Neural cell (in vitro differentiated cells): ENCODE results near the gene PRIMPOL. TPM values are rescaled to one million over a fixed set of nuclear protein-coding genes. Genes with fewer than 3 reads are reported as not detected.

Experiments
- H2AFZ ChIP-seq: fragments of 200-600, 300-800 bp; sonication (generic), shearing (Covaris generic); 2 replicates; pipeline ENCODE4 v1.6.0; 2014; ENCODE audit warnings: low read depth, mild to moderate bottlenecking, antibody characterized with exemption, low read length, moderate library complexity
- H3F3A ChIP-seq: fragments of 200-600 bp; shearing (Covaris generic); 2 replicates; pipeline ENCODE4 v1.6.1; 2016; ENCODE audit warnings: mild to moderate bottlenecking, moderate library complexity, mixed read lengths, antibody characterized with exemption, low read length; ENCODE audit not compliant: insufficient read depth, poor library complexity, severe bottlenecking
- H3K27ac ChIP-seq: fragments of 200-600, 300-800 bp; sonication (generic), shearing (Covaris generic); 2 replicates; pipeline ENCODE4 v1.5.1; 2014; ENCODE audit warnings: mild to moderate bottlenecking, low read length, moderate library complexity
- H3K27me3 ChIP-seq: fragments of 300-800, 200-600 bp; sonication (generic), shearing (Covaris generic); 2 replicates; pipeline ENCODE4 v1.6.0; 2014; ENCODE audit warnings: mild to moderate bottlenecking, low read depth, low read length, moderate library complexity; ENCODE audit not compliant: insufficient read depth
- H3K36me3 ChIP-seq: fragments of 300-800, 200-600 bp; sonication (generic), shearing (Covaris generic); 2 replicates; pipeline ENCODE4 v1.5.1; 2014; ENCODE audit warnings: mild to moderate bottlenecking, antibody characterized with exemption, low read length, moderate library complexity; ENCODE audit not compliant: insufficient read depth
- H3K4me2 ChIP-seq: fragments of 300-800, 200-600 bp; sonication (generic), shearing (Covaris generic); 2 replicates; pipeline ENCODE4 v1.6.0; 2014; ENCODE audit warnings: mild to moderate bottlenecking, low read length
- H3K4me3 ChIP-seq: fragments of 300-800, 200-600 bp; sonication (generic), shearing (Covaris generic); 2 replicates; pipeline ENCODE4 v1.5.1; 2014; ENCODE audit warnings: mild to moderate bottlenecking, low read length, moderate library complexity
- H3K79me2 ChIP-seq: fragments of 200-600 bp; shearing (Covaris generic); replicated peaks from 2 replicates; pipeline ENCODE4 v1.6.0; 2014; ENCODE audit warnings: mild to moderate bottlenecking, low read length, moderate library complexity; ENCODE audit not compliant: insufficient read depth
- H3K9ac ChIP-seq: fragments of 300-800, 200-600 bp; sonication (generic), shearing (Covaris generic); 2 replicates; pipeline ENCODE4 v1.6.1; 2016; ENCODE audit warnings: mild to moderate bottlenecking, low read length, mixed read lengths
- H3K9me2 ChIP-seq: fragments of 200-600 bp; shearing (Covaris generic); 2 replicates; pipeline ENCODE4 v1.6.1; 2016; ENCODE audit warnings: mild to moderate bottlenecking, low read length, mixed read lengths; ENCODE audit not compliant: insufficient read depth
- H3K9me3 ChIP-seq: fragments of 200-600, 300-800 bp; sonication (generic), shearing (Covaris generic); 2 replicates; pipeline ENCODE4 v1.6.1; 2016; ENCODE audit warnings: mild to moderate bottlenecking, mixed run types, low read length, moderate library complexity, mixed read lengths
- H4K20me1 ChIP-seq: fragments of 200-600 bp; shearing (Covaris generic); 2 replicates; pipeline ENCODE4 v1.6.1; 2016; ENCODE audit warnings: mild to moderate bottlenecking, mixed run types; ENCODE audit not compliant: insufficient read depth
- CTCF ChIP-seq: fragments of 450-650 bp; IDR thresholded peaks from 2 replicates; pipeline ENCODE4 v1.5.1; 2014; ENCODE audit warnings: antibody characterized with exemption, mild to moderate bottlenecking, moderate library complexity; ENCODE audit not compliant: poor library complexity, severe bottlenecking
- EP300 ChIP-seq: fragments of 450-650 bp; conservative IDR thresholded peaks from 2 replicates; pipeline ENCODE4 v1.6.1; 2014; ENCODE audit warnings: antibody characterized with exemption, mild to moderate bottlenecking, moderate library complexity; ENCODE audit not compliant: poor library complexity, severe bottlenecking
- EZH2 ChIP-seq: fragments of 200-600, 300-800 bp; shearing (Covaris generic), sonication (generic); IDR thresholded peaks from 2 replicates; pipeline ENCODE4 v1.6.1; 2014; ENCODE audit warnings: antibody characterized with exemption, low read length, borderline replicate concordance, mild to moderate bottlenecking; ENCODE audit not compliant: insufficient read depth, poor library complexity, severe bottlenecking
- MXI1 ChIP-seq: fragments of 450-650 bp; conservative IDR thresholded peaks from 2 replicates; pipeline ENCODE4 v1.6.1; 2014; ENCODE audit warnings: antibody characterized with exemption, mild to moderate bottlenecking; ENCODE audit not compliant: poor library complexity, severe bottlenecking
- POLR2AphosphoS5 ChIP-seq: IDR thresholded peaks from 2 replicates; pipeline ENCODE4 v1.6.1; 2012
- RAD21 ChIP-seq: fragments of 450-650 bp; conservative IDR thresholded peaks from 2 replicates; pipeline ENCODE4 v1.6.1; 2014; ENCODE audit warnings: antibody characterized with exemption, mild to moderate bottlenecking, moderate library complexity
- SMC3 ChIP-seq: fragments of 450-650 bp; conservative IDR thresholded peaks from 2 replicates; pipeline ENCODE4 v1.6.1; 2014; ENCODE audit warnings: antibody characterized with exemption, mild to moderate bottlenecking, moderate library complexity; ENCODE audit not compliant: poor library complexity
- TAF1 ChIP-seq: IDR thresholded peaks from 2 replicates; pipeline ENCODE4 v1.6.1; 2012; ENCODE audit warnings: low read depth
- polyA plus RNA-seq: library from polyadenylated mRNA; depleted of rRNA; stranded (reverse); fragments of >200 nt; gene quantifications from 2 replicates; pipeline ENCODE4 v1.2.3, GENCODE V29; 2014
- TF ChIP-seq, protein P1 (sequence below): IDR thresholded peaks from 2 replicates; pipeline ENCODE4 v1.6.1; 2012; ENCODE audit warnings: borderline replicate concordance

Gene PRIMPOL
- polyA plus RNA-seq, 1 donor from 2014 or later: 23.6 TPM

DNA sequence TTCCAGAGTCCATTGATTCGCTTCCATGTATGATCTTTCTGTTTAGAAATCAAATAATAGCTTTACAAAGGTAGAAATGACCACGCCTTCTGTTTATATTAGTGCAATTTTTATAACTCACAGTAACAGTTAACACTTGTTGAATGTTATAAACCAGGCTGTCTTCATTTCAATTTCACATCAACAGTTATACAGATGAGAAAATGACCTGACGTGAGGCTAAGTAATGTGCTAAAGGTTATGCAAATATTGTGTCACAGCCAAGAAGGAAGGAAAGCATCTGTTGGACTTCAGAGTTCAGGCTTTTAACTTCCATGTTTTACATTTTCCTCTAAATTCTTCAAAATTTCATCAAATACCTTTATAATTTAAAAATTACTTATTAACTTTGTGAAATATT is 14.2 kb upstream of the PRIMPOL start:
- no peaks in the 10 kb centered on the region for H4K20me1 ChIP-seq
- no peak overlapping the region for H3K27ac ChIP-seq
- no peak overlapping the region for H3K4me3 ChIP-seq
- H3K9ac ChIP-seq: no peak overlapping the region
- no peaks in the 10 kb centered on the region for H3F3A ChIP-seq
- H3K36me3 ChIP-seq: peaks cover 3% of the 10 kb centered on the region
- H3K79me2 ChIP-seq: peaks cover 14% of the 10 kb centered on the region
- no peaks in the 10 kb centered on the region for H3K9me3 ChIP-seq
- TF ChIP-seq EZH2 (no peak), MXI1 (no peak)
- H2AFZ ChIP-seq: no peak overlapping the region
- no peak overlapping the region for H3K4me2 ChIP-seq
- no peaks in the 10 kb centered on the region for H3K9me2 ChIP-seq
- H3K27me3 ChIP-seq: no peaks in the 10 kb centered on the region

DNA sequence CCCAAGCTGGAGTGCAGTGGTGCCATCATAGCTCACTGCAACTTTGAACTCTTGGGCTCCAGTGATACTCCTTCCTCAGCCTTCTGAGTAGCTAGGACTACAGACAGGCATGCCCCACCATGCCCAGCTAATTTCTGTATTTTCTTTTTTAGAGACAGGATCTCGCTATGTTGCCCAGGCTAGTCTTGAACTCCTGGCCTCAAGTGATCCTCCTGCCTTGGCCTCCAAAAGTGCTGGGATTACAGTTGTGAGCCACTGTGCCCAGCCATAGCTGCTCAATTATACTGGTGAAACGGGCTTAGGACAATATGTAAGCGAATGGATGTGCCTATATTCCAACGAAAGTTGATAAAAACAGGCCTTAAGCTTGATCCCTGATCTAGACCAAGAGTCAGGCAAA is 13.4 kb upstream of the PRIMPOL start:
- Histone ChIP-seq H3K79me2 (peaks cover 22% of the 10 kb centered on the region), H3K36me3 (peaks cover 3% of the 10 kb centered on the region), H3K9me3 (no peaks in the 10 kb centered on the region), H3K9ac (no peak overlapping the region), H3K4me3 (no peak overlapping the region), H3F3A (no peaks in the 10 kb centered on the region), H3K9me2 (no peaks in the 10 kb centered on the region), H3K27me3 (no peaks in the 10 kb centered on the region), H4K20me1 (no peaks in the 10 kb centered on the region), H3K4me2 (no peak overlapping the region), H3K27ac (no peak overlapping the region), H2AFZ (no peak overlapping the region)
- TF ChIP-seq RAD21 (no peak), TAF1 (no peak), EP300 (no peak), EZH2 (no peak), CTCF (no peak), MXI1 (no peak), SMC3 (no peak)
- TF ChIP-seq, protein P1, sequence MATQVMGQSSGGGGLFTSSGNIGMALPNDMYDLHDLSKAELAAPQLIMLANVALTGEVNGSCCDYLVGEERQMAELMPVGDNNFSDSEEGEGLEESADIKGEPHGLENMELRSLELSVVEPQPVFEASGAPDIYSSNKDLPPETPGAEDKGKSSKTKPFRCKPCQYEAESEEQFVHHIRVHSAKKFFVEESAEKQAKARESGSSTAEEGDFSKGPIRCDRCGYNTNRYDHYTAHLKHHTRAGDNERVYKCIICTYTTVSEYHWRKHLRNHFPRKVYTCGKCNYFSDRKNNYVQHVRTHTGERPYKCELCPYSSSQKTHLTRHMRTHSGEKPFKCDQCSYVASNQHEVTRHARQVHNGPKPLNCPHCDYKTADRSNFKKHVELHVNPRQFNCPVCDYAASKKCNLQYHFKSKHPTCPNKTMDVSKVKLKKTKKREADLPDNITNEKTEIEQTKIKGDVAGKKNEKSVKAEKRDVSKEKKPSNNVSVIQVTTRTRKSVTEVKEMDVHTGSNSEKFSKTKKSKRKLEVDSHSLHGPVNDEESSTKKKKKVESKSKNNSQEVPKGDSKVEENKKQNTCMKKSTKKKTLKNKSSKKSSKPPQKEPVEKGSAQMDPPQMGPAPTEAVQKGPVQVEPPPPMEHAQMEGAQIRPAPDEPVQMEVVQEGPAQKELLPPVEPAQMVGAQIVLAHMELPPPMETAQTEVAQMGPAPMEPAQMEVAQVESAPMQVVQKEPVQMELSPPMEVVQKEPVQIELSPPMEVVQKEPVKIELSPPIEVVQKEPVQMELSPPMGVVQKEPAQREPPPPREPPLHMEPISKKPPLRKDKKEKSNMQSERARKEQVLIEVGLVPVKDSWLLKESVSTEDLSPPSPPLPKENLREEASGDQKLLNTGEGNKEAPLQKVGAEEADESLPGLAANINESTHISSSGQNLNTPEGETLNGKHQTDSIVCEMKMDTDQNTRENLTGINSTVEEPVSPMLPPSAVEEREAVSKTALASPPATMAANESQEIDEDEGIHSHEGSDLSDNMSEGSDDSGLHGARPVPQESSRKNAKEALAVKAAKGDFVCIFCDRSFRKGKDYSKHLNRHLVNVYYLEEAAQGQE: no peak

- H3K27me3 ChIP-seq: no peaks in the 10 kb centered on the region
- no peaks in the 10 kb centered on the region for H3K9me3 ChIP-seq
- H3K36me3 ChIP-seq: peaks cover 3% of the 10 kb centered on the region
- H4K20me1 ChIP-seq: no peaks in the 10 kb centered on the region
- H3K79me2 ChIP-seq: peaks cover 24% of the 10 kb centered on the region
- H3K4me3 ChIP-seq: no peak overlapping the region
- H3K27ac ChIP-seq: no peak overlapping the region
- TF ChIP-seq EP300 (no peak), POLR2AphosphoS5 (no peak), RAD21 (no peak), CTCF (no peak), MXI1 (no peak), TAF1 (no peak), SMC3 (no peak), EZH2 (no peak)
- TF ChIP-seq, protein P1: no peak
- H3K9me2 ChIP-seq: no peaks in the 10 kb centered on the region
- H3K4me2 ChIP-seq: no peak overlapping the region
- no peaks in the 10 kb centered on the region for H3F3A ChIP-seq
- H3K9ac ChIP-seq: no peak overlapping the region
- H2AFZ ChIP-seq: no peak overlapping the region
These were observed 12.6 kb upstream of the PRIMPOL start for GRCh38 chr4:184636897-184637296.
